OCI-LY1 (cell line): ENCODE measurements around the gene LRRC8D.

Experiments
- H2AFZ ChIP-seq: fragments of 200-600 bp; sonication (generic), shearing (Covaris generic); 2 replicates; pipeline ENCODE4 v1.6.0; 2014; ENCODE audit warnings: antibody characterized with exemption, mild to moderate bottlenecking, low read length
- H3F3A ChIP-seq: fragments of 200-600 bp; sonication (generic), shearing (Covaris generic); 2 replicates; pipeline ENCODE4 v1.6.0; 2014; ENCODE audit warnings: mild to moderate bottlenecking, antibody characterized with exemption, low read length, moderate library complexity; ENCODE audit not compliant: insufficient read depth
- H3K27ac ChIP-seq: fragments of 200-600 bp; sonication (generic); 2 replicates; pipeline ENCODE4 v1.5.1; 2014; ENCODE audit warnings: low read length, mixed run types, mild to moderate bottlenecking, low read depth; ENCODE audit not compliant: poor library complexity, severe bottlenecking
- H3K27me3 ChIP-seq: fragments of 200-600 bp; sonication (generic); 2 replicates; pipeline ENCODE4 v1.6.0; 2014; ENCODE audit warnings: antibody characterized with exemption, mild to moderate bottlenecking, low read length, moderate library complexity; ENCODE audit not compliant: insufficient read depth
- H3K36me3 ChIP-seq: fragments of 200-600 bp; sonication (generic); 2 replicates; pipeline ENCODE4 v1.6.1; 2014; ENCODE audit warnings: mild to moderate bottlenecking, antibody characterized with exemption, low read length, moderate library complexity, mixed read lengths; ENCODE audit not compliant: insufficient read depth
- H3K4me1 ChIP-seq: fragments of 200-600 bp; sonication (generic); 2 replicates; pipeline ENCODE4 v1.5.1; 2014; ENCODE audit warnings: mild to moderate bottlenecking, low read length, moderate library complexity; ENCODE audit not compliant: insufficient read depth, severe bottlenecking
- H3K4me2 ChIP-seq: fragments of 200-600 bp; sonication (generic), shearing (Covaris generic); 2 replicates; pipeline ENCODE4 v1.6.1; 2014; ENCODE audit warnings: low read length
- H3K4me3 ChIP-seq: fragments of 200-600 bp; sonication (generic); 2 replicates; pipeline ENCODE4 v1.5.1; 2014; ENCODE audit warnings: low read length, low read depth, mild to moderate bottlenecking, mixed read lengths; ENCODE audit not compliant: poor library complexity, severe bottlenecking
- H3K79me2 ChIP-seq: fragments of 200-600 bp; shearing (Covaris generic); 2 replicates; pipeline ENCODE4 v1.6.1; 2016; ENCODE audit warnings: mixed run types, low read length, mixed read lengths; ENCODE audit not compliant: insufficient read depth
- H3K9ac ChIP-seq: fragments of 200-600 bp; sonication (generic), shearing (Covaris generic); 2 replicates; pipeline ENCODE4 v1.6.1; 2014; ENCODE audit warnings: mild to moderate bottlenecking, low read length, mixed read lengths
- H3K9me2 ChIP-seq: fragments of 200-600 bp; sonication (generic), shearing (Covaris generic); 2 replicates; pipeline ENCODE4 v1.6.1; 2014; ENCODE audit warnings: low read depth, mild to moderate bottlenecking, low read length, mixed read lengths
- H3K9me3 ChIP-seq: fragments of 200-600 bp; shearing (Covaris generic); 2 replicates; pipeline ENCODE4 v1.6.1; 2014; ENCODE audit warnings: low read length, mixed read lengths
- H4K20me1 ChIP-seq: fragments of 200-600 bp; sonication (generic), shearing (Covaris generic); 2 replicates; pipeline ENCODE4 v1.6.0; 2016; ENCODE audit warnings: mild to moderate bottlenecking, low read length; ENCODE audit not compliant: insufficient read depth
- CTCF ChIP-seq: fragments of 200-600 bp; sonication (generic), shearing (Covaris generic); IDR thresholded peaks from 2 replicates; pipeline ENCODE4 v1.5.1; 2017; ENCODE audit warnings: mild to moderate bottlenecking, antibody characterized with exemption, low read length, moderate library complexity, mixed read lengths
- EZH2 ChIP-seq: fragments of 200-600 bp; sonication (generic), shearing (Covaris generic); IDR thresholded peaks from 2 replicates; pipeline ENCODE4 v1.8.0; 2017; ENCODE audit warnings: borderline replicate concordance, mixed run types, mild to moderate bottlenecking, antibody characterized with exemption, low read length, moderate library complexity, mixed read lengths

LRRC8D gene

GRCh38 chr1:89953929-89954328 lies 133.1 kb downstream of the LRRC8D start:
- H2AFZ ChIP-seq: no peak overlapping the region
- no peaks in the 10 kb centered on the region for H3K79me2 ChIP-seq
- no peaks in the 10 kb centered on the region for H4K20me1 ChIP-seq
- H3F3A ChIP-seq: no peaks in the 10 kb centered on the region
- no peak overlapping the region for H3K4me3 ChIP-seq
- H3K27me3 ChIP-seq: no peaks in the 10 kb centered on the region
- no peak overlapping the region for H3K9ac ChIP-seq
- no peak overlapping the region for H3K27ac ChIP-seq
- no peaks in the 10 kb centered on the region for H3K36me3 ChIP-seq
- H3K4me2 ChIP-seq: no peak overlapping the region
- 0 out of 2 replicates have a peak, but pooled peaks cover under 1% of the 10 kb centered on the region for H3K9me3 ChIP-seq
- no peak for TF ChIP-seq EZH2
- no peak for TF ChIP-seq CTCF
- H3K9me2 ChIP-seq: no peaks in the 10 kb centered on the region
- peaks cover 12% of the 10 kb centered on the region for H3K4me1 ChIP-seq

DNA sequence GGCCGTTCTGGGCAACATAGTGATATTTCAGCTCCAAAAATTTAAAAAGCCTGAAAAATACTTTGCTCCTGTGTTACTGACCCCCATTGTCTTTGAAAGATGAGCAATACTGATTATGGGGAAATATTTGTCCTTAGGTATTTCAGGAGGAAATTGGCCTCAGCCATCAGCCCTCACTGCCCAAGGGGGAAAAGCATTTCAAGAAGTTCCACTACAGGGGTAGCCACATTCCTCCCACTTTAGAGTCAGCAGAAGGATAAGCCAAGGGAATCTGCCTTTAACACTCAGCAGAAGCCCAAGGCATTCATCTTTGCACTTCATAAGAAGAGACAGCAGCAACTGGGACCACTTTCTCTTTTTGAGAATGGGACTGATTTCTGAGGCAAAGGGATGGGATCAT lies 133.6 kb downstream of the LRRC8D start:
- Histone ChIP-seq H3K9ac (no peak overlapping the region), H3K4me1 (peaks cover 12% of the 10 kb centered on the region), H3K4me3 (no peak overlapping the region), H3K9me3 (peaks cover 4% of the 10 kb centered on the region; the same call in 1 of the 2 replicates), H3K79me2 (no peaks in the 10 kb centered on the region), H3K36me3 (no peaks in the 10 kb centered on the region), H2AFZ (no peak overlapping the region), H3K4me2 (no peak overlapping the region), H3K9me2 (no peaks in the 10 kb centered on the region), H4K20me1 (no peaks in the 10 kb centered on the region), H3F3A (no peaks in the 10 kb centered on the region), H3K27me3 (no peaks in the 10 kb centered on the region), H3K27ac (no peak overlapping the region)
- TF ChIP-seq CTCF (no peak), EZH2 (no peak)

DNA sequence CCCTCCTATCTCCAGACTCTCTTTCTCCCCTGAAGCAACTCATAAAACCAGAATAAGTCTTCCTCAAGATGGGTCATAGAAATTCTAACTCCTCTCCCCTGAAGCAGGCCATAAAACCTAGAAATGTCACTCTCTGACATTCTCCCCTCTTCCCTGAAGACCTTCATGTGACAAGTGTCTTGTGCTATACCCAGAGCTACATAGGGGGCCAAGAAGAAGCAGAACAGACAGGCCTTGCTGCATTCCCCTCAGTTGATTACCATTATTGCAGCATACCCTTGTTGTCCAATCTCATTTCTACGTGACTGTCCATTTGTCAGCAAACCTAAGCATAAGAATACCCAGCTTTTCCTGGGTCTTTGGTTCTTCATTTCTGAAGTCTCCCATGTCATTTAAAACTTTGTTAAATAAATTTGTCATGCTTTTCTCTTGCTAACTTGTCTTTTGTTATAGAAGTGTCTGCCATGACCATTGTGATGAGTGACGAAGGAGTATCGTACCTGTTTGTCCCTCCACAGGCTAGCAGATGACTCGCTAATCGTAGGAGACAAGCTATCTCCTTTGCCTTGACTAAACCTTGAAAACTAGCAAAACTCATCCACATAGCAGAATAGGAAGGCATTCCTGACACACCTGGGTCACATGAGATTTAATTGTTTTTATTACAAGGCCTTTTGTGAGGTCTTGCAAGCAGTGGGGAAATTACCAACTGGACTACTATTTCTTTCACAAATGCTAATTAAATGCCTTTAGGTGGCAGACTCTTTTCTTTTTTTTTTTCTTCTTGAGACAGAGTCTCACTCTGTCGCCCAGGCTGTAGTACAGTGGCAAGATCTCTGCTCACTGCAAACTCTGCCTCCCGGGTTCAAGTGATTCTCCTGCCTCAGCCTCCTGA lies 134.7 kb downstream of the LRRC8D start:
- Histone ChIP-seq H3K4me1 (peaks cover 8% of the 10 kb centered on the region), H3K9me2 (no peaks in the 10 kb centered on the region), H3K36me3 (no peaks in the 10 kb centered on the region), H2AFZ (no peak overlapping the region), H3K27me3 (no peaks in the 10 kb centered on the region), H3K9ac (no peak overlapping the region), H3K9me3 (peaks cover 4% of the 10 kb centered on the region; the same call in 1 of the 2 replicates), H3K4me3 (no peak overlapping the region), H3K27ac (no peak overlapping the region), H3K79me2 (no peaks in the 10 kb centered on the region), H3K4me2 (no peak overlapping the region), H3F3A (no peaks in the 10 kb centered on the region), H4K20me1 (no peaks in the 10 kb centered on the region)
- TF ChIP-seq EZH2: no peak
- TF ChIP-seq CTCF: no peak
